Measurements from ENCODE around the gene ZBTB16.
A peak's percentile ranks its signal among the peaks of the same experiment; 100 is the strongest.

Gene ZBTB16

GRCh38 chr11:114211444-114212121 is 152.1 kb downstream of the ZBTB16 start:
- no peak for DNase-seq (ENCODE audit: low spot score)

- DNase-seq (ENCODE audit: low spot score): no peak
These were observed 154.1 kb downstream of the ZBTB16 start for GRCh38 chr11:114213622-114214021.

GRCh38 chr11:114215428-114215827 is 155.9 kb downstream of the ZBTB16 start:
- no peak for DNase-seq (ENCODE audit: low spot score)

- peak; percentile 59 for DNase-seq (ENCODE audit: low spot score)
These were observed 156.6 kb downstream of the ZBTB16 start for GRCh38 chr11:114215871-114216795.

- peak; percentile 12 for DNase-seq (ENCODE audit: low spot score)
These were observed 157.3 kb downstream of the ZBTB16 start for GRCh38 chr11:114216796-114217180.

- no peak for DNase-seq (ENCODE audit: low spot score)
These were observed 159.0 kb downstream of the ZBTB16 start for GRCh38 chr11:114218508-114218907.

- DNase-seq (ENCODE audit: low spot score): no peak
These were observed 160.2 kb downstream of the ZBTB16 start for GRCh38 chr11:114219559-114220349.

GRCh38 chr11:114221037-114221436 is 161.5 kb downstream of the ZBTB16 start:
- DNase-seq (ENCODE audit: low spot score): no peak

- no peak for DNase-seq (ENCODE audit: low spot score)
These were observed 166.2 kb downstream of the ZBTB16 start for GRCh38 chr11:114225661-114226060.

- no peak for DNase-seq (ENCODE audit: low spot score)
These were observed 166.8 kb downstream of the ZBTB16 start for GRCh38 chr11:114226356-114226755.

- no peak for DNase-seq (ENCODE audit: low spot score)
These were observed 169.2 kb downstream of the ZBTB16 start for GRCh38 chr11:114228435-114229411.

GRCh38 chr11:114230031-114230704 is 170.7 kb downstream of the ZBTB16 start:
- DNase-seq (ENCODE audit: low spot score): no peak

- no peak for DNase-seq (ENCODE audit: low spot score)
These were observed 173.0 kb downstream of the ZBTB16 start for GRCh38 chr11:114232400-114233059.

- no peak for DNase-seq (ENCODE audit: low spot score)
These were observed 174.2 kb downstream of the ZBTB16 start for GRCh38 chr11:114233755-114234154.

- DNase-seq (ENCODE audit: low spot score): no peak
These were observed 177.3 kb downstream of the ZBTB16 start for GRCh38 chr11:114236829-114237228.

- DNase-seq (ENCODE audit: low spot score): no peak
These were observed 178.1 kb downstream of the ZBTB16 start for GRCh38 chr11:114237321-114238280.

GRCh38 chr11:114239753-114240161 is 180.2 kb downstream of the ZBTB16 start:
- DNase-seq (ENCODE audit: low spot score): no peak

- no peak for DNase-seq (ENCODE audit: low spot score)
These were observed 182.5 kb downstream of the ZBTB16 start for GRCh38 chr11:114242032-114242431.
